Measurements from ENCODE around the gene RINL. TPM values are rescaled to one million over a fixed set of nuclear protein-coding genes. Genes with fewer than 3 reads are reported as not detected.
A peak's percentile ranks its signal among the peaks of the same experiment; 100 is the strongest.
"Not testable (repeated sequence)": the region's sequence is repeated elsewhere in the genome, so short reads cannot be mapped to it uniquely, and the experiment has no call there.

RINL gene
- total and polyA plus RNA-seq, 2 of the 8 experiments (the other 6 are each of a cell fraction or from before 2014, with no cell fraction given): 11.1 to 11.9 TPM

GRCh38 chr19:38873400-38873799 lies 4.7 kb downstream of the RINL start:
- CTCF ChIA-PET (ENCODE audit: partially characterized antibody): interaction anchor here (0.6 to 7.0 kb wide), 6 partner anchors 9 to 139 kb away, joined by 3 to 97 read pairs (median 4); partner anchors contain the start of genes MRPS12 and SARS2
- H3K23ac ChIP-seq (ENCODE audit: insufficient read length): not testable (repeated sequence)
- WGBS, 2 experiments (ENCODE audit: extremely low coverage in 1 of 2, insufficient coverage in 1 of 2, insufficient read length in 1 of 2, insufficient replicate concordance in 2 of 2, low coverage in 1 of 2, low lambda C conversion rate in 2 of 2, missing lambda C conversion rate in 1 of 2): 92% methylated on average over 10 of the region's 10 CpGs; no CpG with 5 or more reads in 1 of the 2 experiments

More at GRCh38 chr19:38873400-38873799, 4.7 kb downstream of the RINL start:
- Histone ChIP-seq H3K4me1 (replicated peaks in 1 of 4; ENCODE audit: control insufficient read depth in 3 of 4, insufficient read depth in 4 of 4, low read length in 3 of 4) (peaks cover 3 to 12% (median 5%) of the 10 kb centered on the region in 4 experiments), H4K8ac (ENCODE audit: extremely low read depth, insufficient read depth, low read length) (0 out of 2 replicates have a peak overlapping the region, but pooled peaks have one; percentile 9), H3K27me3 (replicated peaks in 1 of 4; ENCODE audit: control insufficient read depth in 3 of 4, extremely low read depth in 1 of 4, insufficient read depth in 3 of 4, low read length in 3 of 4) (peaks cover 0 to 11% (median 5%) of the 10 kb centered on the region in 4 experiments; a peak in 5 of 7 replicates), H2BK12ac (ENCODE audit: low read depth, low read length) (peak overlapping the region; percentile 43; the same call in 1 of the 2 replicates)
- FAIRE-seq; H3K4me2 ChIP-seq (ENCODE audit: insufficient read depth in 1 of 2, low read depth in 2 of 2, low read length in 2 of 2); H2BK20ac ChIP-seq (ENCODE audit: low read length); H3K79me2 ChIP-seq (ENCODE audit: control insufficient read depth in 1 of 2, insufficient read depth in 2 of 2, low read length in 2 of 2); H2BK120ac ChIP-seq (replicated peaks; ENCODE audit: low read depth, low read length); H2BK15ac ChIP-seq (ENCODE audit: low read length); H2AFZ ChIP-seq (ENCODE audit: low read length); H3K4ac ChIP-seq (replicated peaks; ENCODE audit: insufficient read length, low read depth, low read length); H3K9ac ChIP-seq (replicated peaks in 1 of 4; ENCODE audit: extremely low read depth in 1 of 4, low read depth in 3 of 4, low read length in 3 of 4); H3K18ac ChIP-seq (ENCODE audit: extremely low read depth, low read length); H3K27ac ChIP-seq (ENCODE audit: low read depth, low read length); H2AK5ac ChIP-seq (ENCODE audit: low read depth, low read length); H4K91ac ChIP-seq (replicated peaks; ENCODE audit: insufficient read length, low read length); H3K23me2 ChIP-seq (ENCODE audit: low read depth, low read length); H3K9me3 ChIP-seq (ENCODE audit: insufficient read depth in 2 of 2, low read depth in 1 of 2, low read length in 1 of 2); DNase-seq (ENCODE audit: low read depth in 1 of 2, low spot score in 2 of 2); H3K79me1 ChIP-seq (ENCODE audit: low read depth, low read length); H4K5ac ChIP-seq (ENCODE audit: insufficient read length, low read depth, low read length); H3K56ac ChIP-seq (replicated peaks; ENCODE audit: insufficient read length, low read depth, low read length); H3K36me3 ChIP-seq (ENCODE audit: control insufficient read depth in 2 of 4, insufficient read depth in 4 of 4, low read length in 3 of 4); H3K4me3 ChIP-seq (ENCODE audit: extremely low read depth in 1 of 4, insufficient read depth in 2 of 4, low read depth in 3 of 4, low read length in 4 of 4); H4K20me1 ChIP-seq (replicated peaks in 1 of 2; ENCODE audit: control insufficient read depth in 1 of 2, insufficient read depth in 2 of 2, low read length in 2 of 2); H3K14ac ChIP-seq (ENCODE audit: insufficient read length); H2BK5ac ChIP-seq (ENCODE audit: low read depth, low read length): not testable (repeated sequence)
- POLR2A ChIA-PET (ENCODE audit: partially characterized antibody): interaction anchor here (0.6 to 1.6 kb wide), 4 partner anchors 15 to 57 kb away, joined by 3 to 4 read pairs (median 3); partner anchors contain the start of genes MRPS12 and SARS2

Measured in H1 (cell line).